SK-N-SH treated with all-trans-retinoic acid at 6 μM for 48 hours (cell line): ENCODE data around the gene NMT2.

Experiments
- ATAC-seq: fragments of 200-7000 bp; cut with Tn5 transposase; 3 replicates; pipeline ENCODE4 v1.9.1; 2020; ENCODE audit warnings: mild to moderate bottlenecking, moderate library complexity
- ARNTL ChIP-seq: fragments of 450-650 bp; formaldehyde crosslinking; IDR thresholded peaks from 2 replicates; pipeline ENCODE4 v1.5.0; 2020; ENCODE audit warnings: low read depth, mild to moderate bottlenecking, moderate library complexity, borderline replicate concordance
- BACH2 ChIP-seq: fragments of 250-450 bp; sonication (Bioruptor Pico); IDR thresholded peaks from 2 replicates; pipeline ENCODE4 v1.9.0; 2021; ENCODE audit warnings: mild to moderate bottlenecking, borderline replicate concordance
- CSDC2 ChIP-seq: fragments of 250-450 bp; sonication (Bioruptor Pico); IDR thresholded peaks from 2 replicates; pipeline ENCODE4 v1.5.0; 2020; ENCODE audit warnings: mild to moderate bottlenecking, moderate library complexity
- ESRRG ChIP-seq: fragments of 250-450 bp; sonication (Bioruptor Pico); IDR thresholded peaks from 2 replicates; pipeline ENCODE4 v1.6.1; 2021; ENCODE audit warnings: mild to moderate bottlenecking
- GLIS3 ChIP-seq: fragments of 250-450 bp; sonication (Bioruptor Pico); IDR thresholded peaks from 2 replicates; pipeline ENCODE4 v1.5.0; 2020; ENCODE audit warnings: mild to moderate bottlenecking, moderate library complexity
- ISL1 ChIP-seq: fragments of 250-450 bp; sonication (Bioruptor Pico); IDR thresholded peaks from 2 replicates; pipeline ENCODE4 v2.1.2; 2022; ENCODE audit warnings: mild to moderate bottlenecking, moderate library complexity
- OSR1 ChIP-seq: fragments of 250-450 bp; sonication (Bioruptor Pico); IDR thresholded peaks from 2 replicates; pipeline ENCODE4 v1.8.0; 2022; ENCODE audit warnings: moderate library complexity, mild to moderate bottlenecking, inconsistent platforms
- PPARA ChIP-seq: fragments of 250-450 bp; sonication (Bioruptor Pico); IDR thresholded peaks from 2 replicates; pipeline ENCODE4 v1.5.0; 2020; ENCODE audit warnings: mild to moderate bottlenecking, borderline replicate concordance
- RARB ChIP-seq: fragments of 250-450 bp; sonication (Bioruptor Pico); IDR thresholded peaks from 2 replicates; pipeline ENCODE4 v1.8.0; 2021; ENCODE audit warnings: mild to moderate bottlenecking, moderate library complexity
- SNAI2 ChIP-seq: fragments of 250-450 bp; sonication (Bioruptor Pico); IDR thresholded peaks from 2 replicates; pipeline ENCODE4 v1.5.0; 2020; ENCODE audit warnings: mild to moderate bottlenecking, moderate library complexity
- TCF4 ChIP-seq: fragments of 250-450 bp; sonication (Bioruptor Pico); IDR thresholded peaks from 2 replicates; pipeline ENCODE4 v1.8.0; 2021; ENCODE audit warnings: mild to moderate bottlenecking, moderate library complexity, borderline replicate concordance
- TOX ChIP-seq: fragments of 250-450 bp; sonication (Bioruptor Pico); IDR thresholded peaks from 2 replicates; pipeline ENCODE4 v1.8.0; 2021; ENCODE audit warnings: mild to moderate bottlenecking, moderate library complexity, borderline replicate concordance
- ZC3H10 ChIP-seq: fragments of 250-450 bp; sonication (Bioruptor Pico); IDR thresholded peaks from 2 replicates; pipeline ENCODE4 v1.5.1; 2021; ENCODE audit warnings: mild to moderate bottlenecking, moderate library complexity
- ZFP3 ChIP-seq: fragments of 250-450 bp; sonication (Bioruptor Pico); IDR thresholded peaks from 2 replicates; pipeline ENCODE4 v1.5.0; 2020; ENCODE audit warnings: mild to moderate bottlenecking, moderate library complexity
- ZFP30 ChIP-seq: fragments of 450-650 bp; formaldehyde crosslinking; IDR thresholded peaks from 2 replicates; pipeline ENCODE4 v1.5.0; 2022; ENCODE audit warnings: mild to moderate bottlenecking, moderate library complexity
- ZNF565 ChIP-seq: fragments of 450-650 bp; formaldehyde crosslinking; conservative IDR thresholded peaks from 2 replicates; pipeline ENCODE4 v1.5.0; 2020; ENCODE audit warnings: low read depth, mild to moderate bottlenecking, moderate library complexity
- ZNF70 ChIP-seq: fragments of 450-650 bp; formaldehyde crosslinking; IDR thresholded peaks from 2 replicates; pipeline ENCODE4 v1.5.0; 2020; ENCODE audit warnings: mild to moderate bottlenecking, moderate library complexity
- ZNF8 ChIP-seq: fragments of 450-650 bp; formaldehyde crosslinking; IDR thresholded peaks from 2 replicates; pipeline ENCODE4 v1.5.0; 2020; ENCODE audit warnings: mild to moderate bottlenecking, moderate library complexity
- TF ChIP-seq, protein P1 (sequence below): fragments of 250-450 bp; sonication (Bioruptor Pico); IDR thresholded peaks from 2 replicates; pipeline ENCODE4 v1.8.0; 2021; ENCODE audit warnings: low read depth, mild to moderate bottlenecking, moderate library complexity, borderline replicate concordance
- TF ChIP-seq, protein P2 (sequence below): fragments of 250-450 bp; sonication (Bioruptor Pico); IDR thresholded peaks from 2 replicates; pipeline ENCODE4 v1.8.0; 2020; ENCODE audit warnings: mild to moderate bottlenecking, moderate library complexity, borderline replicate concordance
- TF ChIP-seq, protein P3 (sequence below): fragments of 250-450 bp; sonication (Bioruptor Pico); IDR thresholded peaks from 2 replicates; pipeline ENCODE4 v1.5.1; 2021; ENCODE audit warnings: mild to moderate bottlenecking, moderate library complexity
- TF ChIP-seq, protein P4 (sequence below): fragments of 250-450 bp; sonication (Bioruptor Pico); IDR thresholded peaks from 2 replicates; pipeline ENCODE4 v1.5.0; 2020; ENCODE audit warnings: mild to moderate bottlenecking, moderate library complexity

NMT2 gene

DNA sequence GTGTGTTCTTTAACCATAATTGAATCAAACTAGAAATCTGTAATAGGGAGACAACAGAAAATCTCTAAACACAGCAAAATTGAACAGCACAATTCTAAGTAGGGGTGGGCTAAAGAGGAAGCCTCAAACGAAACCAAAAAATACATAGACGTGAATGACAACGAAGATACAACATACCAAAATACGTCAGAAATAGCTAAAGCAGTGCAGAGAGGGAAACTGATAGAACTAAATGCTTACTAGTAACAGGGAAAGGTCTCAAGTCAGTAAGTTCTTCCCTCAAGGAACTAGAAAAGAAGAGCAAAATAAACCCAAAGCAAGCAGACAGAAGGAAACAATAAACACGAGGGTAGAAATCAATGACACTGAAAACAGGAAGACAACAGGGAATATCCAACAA lies 52.3 kb downstream of the NMT2 start:
- TF ChIP-seq BACH2 (CRISPR knock-in tag) (no peak), ARNTL (CRISPR knock-in tag) (no peak), ZNF565 (CRISPR knock-in tag) (no peak), OSR1 (no peak), ZNF8 (CRISPR knock-in tag) (no peak), TOX (CRISPR knock-in tag) (no peak), ZFP30 (CRISPR knock-in tag) (no peak), PPARA (no peak), ZNF70 (CRISPR knock-in tag) (no peak), TCF4 (CRISPR knock-in tag) (no peak)
- TF ChIP-seq, protein P1, sequence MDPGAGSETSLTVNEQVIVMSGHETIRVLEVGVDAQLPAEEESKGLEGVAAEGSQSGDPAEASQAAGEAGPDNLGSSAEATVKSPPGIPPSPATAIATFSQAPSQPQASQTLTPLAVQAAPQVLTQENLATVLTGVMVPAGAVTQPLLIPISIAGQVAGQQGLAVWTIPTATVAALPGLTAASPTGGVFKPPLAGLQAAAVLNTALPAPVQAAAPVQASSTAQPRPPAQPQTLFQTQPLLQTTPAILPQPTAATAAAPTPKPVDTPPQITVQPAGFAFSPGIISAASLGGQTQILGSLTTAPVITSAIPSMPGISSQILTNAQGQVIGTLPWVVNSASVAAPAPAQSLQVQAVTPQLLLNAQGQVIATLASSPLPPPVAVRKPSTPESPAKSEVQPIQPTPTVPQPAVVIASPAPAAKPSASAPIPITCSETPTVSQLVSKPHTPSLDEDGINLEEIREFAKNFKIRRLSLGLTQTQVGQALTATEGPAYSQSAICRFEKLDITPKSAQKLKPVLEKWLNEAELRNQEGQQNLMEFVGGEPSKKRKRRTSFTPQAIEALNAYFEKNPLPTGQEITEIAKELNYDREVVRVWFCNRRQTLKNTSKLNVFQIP: no peak
- ATAC-seq: no peak

DNA sequence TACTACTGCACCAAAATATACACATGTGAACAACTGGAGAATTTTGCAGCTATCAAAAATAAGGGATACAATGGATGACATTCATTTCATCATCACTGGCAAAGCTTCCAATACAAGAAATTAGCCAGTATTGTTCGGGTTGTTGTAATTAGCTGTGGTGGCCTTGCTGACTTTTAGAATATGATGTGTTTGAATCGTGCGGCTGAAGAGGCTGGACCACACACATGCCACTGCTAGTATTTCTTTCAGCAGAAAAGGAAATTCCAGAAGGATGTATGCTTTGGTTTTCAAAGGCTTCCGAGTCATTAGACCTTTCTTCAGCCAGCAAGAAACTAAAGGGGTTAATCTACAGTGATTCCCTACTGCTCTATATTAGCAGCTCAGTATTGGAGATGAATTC lies 54.7 kb downstream of the NMT2 start:
- TF ChIP-seq ZC3H10 (CRISPR knock-in tag) (no peak), ZFP3 (CRISPR knock-in tag) (no peak), RARB (CRISPR knock-in tag) (no peak), ZFP30 (CRISPR knock-in tag) (no peak), GLIS3 (no peak), OSR1 (no peak)
- TF ChIP-seq, protein P2, sequence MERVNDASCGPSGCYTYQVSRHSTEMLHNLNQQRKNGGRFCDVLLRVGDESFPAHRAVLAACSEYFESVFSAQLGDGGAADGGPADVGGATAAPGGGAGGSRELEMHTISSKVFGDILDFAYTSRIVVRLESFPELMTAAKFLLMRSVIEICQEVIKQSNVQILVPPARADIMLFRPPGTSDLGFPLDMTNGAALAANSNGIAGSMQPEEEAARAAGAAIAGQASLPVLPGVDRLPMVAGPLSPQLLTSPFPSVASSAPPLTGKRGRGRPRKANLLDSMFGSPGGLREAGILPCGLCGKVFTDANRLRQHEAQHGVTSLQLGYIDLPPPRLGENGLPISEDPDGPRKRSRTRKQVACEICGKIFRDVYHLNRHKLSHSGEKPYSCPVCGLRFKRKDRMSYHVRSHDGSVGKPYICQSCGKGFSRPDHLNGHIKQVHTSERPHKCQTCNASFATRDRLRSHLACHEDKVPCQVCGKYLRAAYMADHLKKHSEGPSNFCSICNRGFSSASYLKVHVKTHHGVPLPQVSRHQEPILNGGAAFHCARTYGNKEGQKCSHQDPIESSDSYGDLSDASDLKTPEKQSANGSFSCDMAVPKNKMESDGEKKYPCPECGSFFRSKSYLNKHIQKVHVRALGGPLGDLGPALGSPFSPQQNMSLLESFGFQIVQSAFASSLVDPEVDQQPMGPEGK (CRISPR knock-in tag): no peak
- TF ChIP-seq, protein P3, sequence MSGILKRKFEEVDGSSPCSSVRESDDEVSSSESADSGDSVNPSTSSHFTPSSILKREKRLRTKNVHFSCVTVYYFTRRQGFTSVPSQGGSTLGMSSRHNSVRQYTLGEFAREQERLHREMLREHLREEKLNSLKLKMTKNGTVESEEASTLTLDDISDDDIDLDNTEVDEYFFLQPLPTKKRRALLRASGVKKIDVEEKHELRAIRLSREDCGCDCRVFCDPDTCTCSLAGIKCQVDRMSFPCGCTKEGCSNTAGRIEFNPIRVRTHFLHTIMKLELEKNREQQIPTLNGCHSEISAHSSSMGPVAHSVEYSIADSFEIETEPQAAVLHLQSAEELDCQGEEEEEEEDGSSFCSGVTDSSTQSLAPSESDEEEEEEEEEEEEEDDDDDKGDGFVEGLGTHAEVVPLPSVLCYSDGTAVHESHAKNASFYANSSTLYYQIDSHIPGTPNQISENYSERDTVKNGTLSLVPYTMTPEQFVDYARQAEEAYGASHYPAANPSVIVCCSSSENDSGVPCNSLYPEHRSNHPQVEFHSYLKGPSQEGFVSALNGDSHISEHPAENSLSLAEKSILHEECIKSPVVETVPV: no peak
- no peak for ATAC-seq

DNA sequence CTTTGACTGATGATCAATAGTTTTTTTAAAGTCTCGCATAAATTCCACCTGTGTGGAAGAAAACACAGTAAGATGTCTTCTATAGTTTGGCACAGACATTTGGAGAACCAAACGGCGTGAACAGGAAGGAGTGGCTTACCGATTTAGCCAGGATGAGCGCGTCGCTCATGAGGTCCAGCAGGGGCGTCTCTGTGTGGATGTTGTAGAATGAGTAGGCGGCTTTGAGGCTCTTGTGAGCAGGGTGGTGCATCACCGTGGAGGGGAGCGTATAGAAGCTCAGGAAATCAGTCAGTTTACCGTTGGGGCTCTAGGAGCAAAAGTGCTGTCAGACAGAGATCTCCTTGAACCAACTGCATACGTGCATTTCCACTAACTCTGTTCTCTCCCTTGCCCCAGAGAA lies 55.8 kb downstream of the NMT2 start:
- ATAC-seq: no peak
- TF ChIP-seq PPARA (no peak), CSDC2 (CRISPR knock-in tag) (no peak), TOX (CRISPR knock-in tag) (no peak), ZNF8 (CRISPR knock-in tag) (no peak), RARB (CRISPR knock-in tag) (no peak), TCF4 (CRISPR knock-in tag) (no peak), ISL1 (CRISPR knock-in tag) (no peak), GLIS3 (no peak), ESRRG (CRISPR knock-in tag) (no peak), BACH2 (CRISPR knock-in tag) (no peak), ZFP30 (CRISPR knock-in tag) (no peak), ZC3H10 (CRISPR knock-in tag) (no peak), ARNTL (CRISPR knock-in tag) (no peak), ZNF70 (CRISPR knock-in tag) (no peak), SNAI2 (no peak), ZFP3 (CRISPR knock-in tag) (no peak)
- TF ChIP-seq, protein P3: no peak
- TF ChIP-seq, protein P4, sequence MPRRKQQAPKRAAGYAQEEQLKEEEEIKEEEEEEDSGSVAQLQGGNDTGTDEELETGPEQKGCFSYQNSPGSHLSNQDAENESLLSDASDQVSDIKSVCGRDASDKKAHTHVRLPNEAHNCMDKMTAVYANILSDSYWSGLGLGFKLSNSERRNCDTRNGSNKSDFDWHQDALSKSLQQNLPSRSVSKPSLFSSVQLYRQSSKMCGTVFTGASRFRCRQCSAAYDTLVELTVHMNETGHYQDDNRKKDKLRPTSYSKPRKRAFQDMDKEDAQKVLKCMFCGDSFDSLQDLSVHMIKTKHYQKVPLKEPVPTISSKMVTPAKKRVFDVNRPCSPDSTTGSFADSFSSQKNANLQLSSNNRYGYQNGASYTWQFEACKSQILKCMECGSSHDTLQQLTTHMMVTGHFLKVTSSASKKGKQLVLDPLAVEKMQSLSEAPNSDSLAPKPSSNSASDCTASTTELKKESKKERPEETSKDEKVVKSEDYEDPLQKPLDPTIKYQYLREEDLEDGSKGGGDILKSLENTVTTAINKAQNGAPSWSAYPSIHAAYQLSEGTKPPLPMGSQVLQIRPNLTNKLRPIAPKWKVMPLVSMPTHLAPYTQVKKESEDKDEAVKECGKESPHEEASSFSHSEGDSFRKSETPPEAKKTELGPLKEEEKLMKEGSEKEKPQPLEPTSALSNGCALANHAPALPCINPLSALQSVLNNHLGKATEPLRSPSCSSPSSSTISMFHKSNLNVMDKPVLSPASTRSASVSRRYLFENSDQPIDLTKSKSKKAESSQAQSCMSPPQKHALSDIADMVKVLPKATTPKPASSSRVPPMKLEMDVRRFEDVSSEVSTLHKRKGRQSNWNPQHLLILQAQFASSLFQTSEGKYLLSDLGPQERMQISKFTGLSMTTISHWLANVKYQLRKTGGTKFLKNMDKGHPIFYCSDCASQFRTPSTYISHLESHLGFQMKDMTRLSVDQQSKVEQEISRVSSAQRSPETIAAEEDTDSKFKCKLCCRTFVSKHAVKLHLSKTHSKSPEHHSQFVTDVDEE (CRISPR knock-in tag): no peak
- TF ChIP-seq, protein P2 (CRISPR knock-in tag): no peak
- TF ChIP-seq, protein P1: no peak
